ENCODE results near the gene ZIC5.

The ZIC5 gene

DNA sequence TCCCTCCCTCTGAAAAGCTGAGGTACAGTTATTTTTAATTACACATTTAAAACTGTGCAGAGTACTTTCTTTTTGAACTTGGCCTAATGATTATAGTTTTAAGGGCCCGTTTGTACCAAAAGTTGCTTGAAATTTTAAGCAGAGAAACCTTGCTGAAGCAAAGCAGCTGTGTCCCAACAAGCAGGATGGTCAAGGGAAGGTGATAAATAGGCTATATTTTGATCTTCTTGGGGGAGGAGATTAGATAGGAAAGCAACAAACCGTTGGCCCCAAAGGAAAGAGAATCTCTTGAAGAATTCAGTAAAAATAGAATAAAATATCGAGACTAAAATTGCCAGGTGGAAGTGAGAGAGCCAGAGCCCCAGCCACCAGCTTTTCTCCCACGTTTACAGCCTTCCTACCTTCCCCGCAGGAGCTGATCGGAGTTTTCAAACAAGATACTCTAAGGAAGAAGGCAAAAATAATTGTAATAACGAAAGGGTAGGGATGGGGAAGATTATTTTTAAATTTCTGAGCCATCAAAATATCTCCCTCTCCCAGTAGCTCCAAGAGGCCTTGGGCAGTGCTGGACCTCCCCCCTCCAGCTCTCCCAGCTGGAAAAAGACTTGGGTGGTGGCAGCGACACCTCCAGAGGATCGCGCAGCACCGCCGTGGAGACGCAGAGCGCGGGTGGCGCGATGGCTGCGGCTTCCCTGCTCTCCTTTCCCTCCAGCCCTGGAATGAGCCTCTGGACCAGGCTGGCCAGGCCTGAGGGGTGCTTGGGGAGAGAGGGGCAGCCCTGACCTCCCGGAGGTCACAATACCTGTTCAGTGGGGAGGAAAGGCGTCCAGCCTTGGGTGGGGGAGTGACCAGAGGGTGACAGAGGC, 15.8 kb upstream of the ZIC5 start:
- no peak for DNase-seq

DNA sequence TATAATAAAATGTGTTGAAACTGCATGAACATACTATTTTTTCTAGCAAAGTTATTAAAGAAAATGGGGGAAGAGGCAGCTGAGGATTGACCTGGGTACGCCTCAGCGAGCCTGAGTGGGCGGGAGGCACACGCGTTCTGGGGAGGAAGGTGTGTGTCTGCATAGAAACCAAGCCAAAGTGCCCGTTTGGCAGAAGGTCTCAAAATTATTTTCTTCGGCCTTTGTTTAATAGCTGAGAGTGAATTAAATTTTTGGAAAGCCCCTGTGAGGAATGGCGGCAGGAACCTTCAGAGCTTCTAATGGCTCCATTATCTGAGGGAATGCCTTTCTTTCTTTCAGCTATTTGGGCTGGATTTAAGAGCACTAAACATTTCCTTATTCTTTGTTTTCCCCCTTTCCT, 15.2 kb upstream of the ZIC5 start:
- DNase-seq: no peak

DNA sequence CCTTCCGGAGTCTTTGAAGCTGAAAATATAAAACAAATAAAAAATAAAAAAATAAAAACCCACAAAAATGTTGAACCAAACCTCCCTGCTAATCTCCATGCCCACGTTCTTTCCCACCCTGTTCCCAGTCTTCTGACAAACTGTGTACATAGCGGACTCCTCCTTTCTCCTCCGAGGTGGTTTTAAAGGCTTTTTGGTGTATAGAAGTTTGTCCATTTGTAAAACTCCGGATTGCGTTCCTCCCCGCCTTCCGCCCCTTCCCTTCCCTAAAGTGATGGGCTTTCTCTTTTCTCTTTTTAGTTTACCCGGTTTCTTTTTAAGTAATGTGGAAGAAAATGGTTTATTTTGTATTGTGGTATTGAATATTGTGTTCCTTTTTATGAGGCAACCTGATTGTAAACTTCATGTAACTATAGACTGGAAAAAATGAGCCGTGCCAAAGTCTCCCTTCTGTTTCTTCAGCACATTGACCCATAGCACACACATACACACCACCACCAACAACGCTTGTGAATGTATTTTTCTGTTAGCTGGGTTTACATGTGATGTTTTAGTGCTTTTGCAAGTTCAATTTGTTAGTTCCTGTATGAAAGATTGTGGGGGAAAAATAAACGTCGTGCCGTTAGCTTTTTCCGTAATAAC, 14.4 kb upstream of the ZIC5 start:
- no peak for DNase-seq

DNA sequence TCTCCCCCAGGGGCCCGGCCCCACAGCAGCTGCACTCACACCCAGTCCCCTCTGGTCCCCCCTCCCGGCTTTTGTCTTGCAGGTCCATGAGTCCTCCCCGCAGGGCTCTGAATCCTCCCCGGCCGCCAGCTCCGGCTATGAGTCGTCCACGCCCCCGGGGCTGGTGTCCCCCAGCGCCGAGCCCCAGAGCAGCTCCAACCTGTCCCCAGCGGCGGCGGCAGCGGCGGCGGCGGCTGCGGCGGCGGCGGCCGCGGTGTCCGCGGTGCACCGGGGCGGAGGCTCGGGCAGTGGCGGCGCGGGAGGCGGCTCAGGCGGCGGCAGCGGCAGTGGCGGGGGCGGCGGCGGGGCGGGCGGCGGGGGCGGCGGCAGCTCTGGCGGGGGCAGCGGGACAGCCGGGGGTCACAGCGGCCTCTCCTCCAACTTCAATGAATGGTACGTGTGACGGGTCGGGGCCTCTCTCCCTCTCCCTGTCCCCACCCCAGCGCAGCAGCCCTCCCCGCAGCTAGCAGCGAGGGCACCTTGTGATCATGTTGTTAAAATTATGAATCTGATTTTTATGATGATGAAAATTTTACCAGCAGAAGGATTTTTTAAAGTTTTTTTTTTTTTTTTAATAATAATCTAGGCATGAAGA, 13.8 kb upstream of the ZIC5 start:
- DNase-seq: no peak

DNA sequence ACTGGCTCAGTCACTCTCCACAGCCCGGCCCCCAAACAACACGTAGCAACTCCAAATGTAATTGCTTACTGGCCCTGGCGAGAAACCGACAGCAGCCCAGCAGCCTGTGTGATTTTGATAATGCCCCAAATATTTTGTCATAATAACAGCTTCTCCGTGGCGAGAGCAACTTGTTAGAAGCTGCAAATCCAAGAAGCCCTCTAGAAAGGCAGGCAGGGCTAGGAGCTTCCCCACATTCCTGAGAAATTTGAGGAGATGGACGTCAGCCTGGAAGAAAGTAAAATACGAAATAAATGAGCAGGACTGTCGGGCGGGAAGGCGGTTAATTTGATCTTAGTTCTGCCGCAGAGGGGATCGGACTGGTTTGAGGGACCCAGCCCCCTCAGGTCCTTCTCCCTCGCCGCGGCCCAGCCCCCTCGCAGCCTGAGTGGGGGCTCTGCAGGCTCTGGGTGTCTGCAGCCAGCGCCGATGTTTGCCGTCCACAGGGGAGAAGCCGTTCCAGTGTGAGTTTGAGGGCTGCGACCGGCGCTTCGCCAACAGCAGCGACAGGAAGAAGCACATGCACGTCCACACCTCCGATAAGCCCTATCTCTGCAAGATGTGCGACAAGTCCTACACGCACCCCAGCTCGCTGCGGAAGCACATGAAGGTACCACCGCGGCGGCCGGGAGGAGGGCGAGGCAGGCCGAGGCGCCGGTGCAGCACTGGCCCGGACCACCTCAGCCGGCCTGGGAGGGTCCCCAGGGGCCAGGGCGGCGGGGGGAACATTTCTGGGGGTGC, 13.1 kb upstream of the ZIC5 start:
- DNase-seq: no peak

DNA sequence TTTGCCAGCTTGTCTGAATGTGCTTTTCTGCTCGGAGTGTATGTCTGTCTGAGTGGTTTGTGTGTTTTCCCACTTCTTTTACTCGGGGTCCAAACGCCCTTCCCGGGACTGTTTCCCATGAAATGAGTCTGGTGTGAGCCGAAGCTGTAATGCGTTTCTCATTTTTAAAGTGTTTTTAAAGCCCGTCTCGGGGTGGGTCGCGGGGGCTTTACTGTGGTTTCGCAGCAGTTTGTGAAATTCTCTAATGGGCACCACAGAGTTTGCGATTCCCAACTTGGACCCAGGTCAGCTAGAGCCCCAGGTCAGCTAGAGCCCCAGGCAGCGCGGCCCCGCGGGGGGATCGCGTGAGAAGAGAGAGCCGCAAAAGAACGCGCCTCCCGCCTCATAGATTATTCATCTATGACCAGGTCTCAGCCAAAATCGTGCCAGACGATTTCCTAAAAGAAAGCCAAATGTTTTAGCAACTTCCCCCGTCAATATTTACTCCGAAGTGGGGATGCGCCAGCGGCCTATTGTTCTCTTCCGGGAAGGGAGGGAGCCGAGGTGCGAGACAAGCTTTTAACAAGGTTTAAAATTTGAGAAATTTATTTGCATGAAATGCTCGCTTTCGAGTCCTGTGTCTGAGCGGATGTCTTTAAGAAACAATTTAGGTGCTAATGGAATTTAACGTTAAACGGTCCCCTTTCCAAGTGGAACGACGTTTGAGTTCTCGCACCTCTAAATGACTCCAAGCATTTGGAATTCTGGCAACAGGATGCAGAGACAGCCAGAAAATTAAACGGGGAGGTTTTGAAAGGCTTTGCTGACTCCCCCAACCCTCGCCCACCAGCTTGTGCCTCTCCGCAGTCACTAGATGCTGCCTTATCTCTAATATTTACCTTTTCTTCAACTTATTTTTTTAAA, 12.2 kb upstream of the ZIC5 start:
- no peak for DNase-seq

DNA sequence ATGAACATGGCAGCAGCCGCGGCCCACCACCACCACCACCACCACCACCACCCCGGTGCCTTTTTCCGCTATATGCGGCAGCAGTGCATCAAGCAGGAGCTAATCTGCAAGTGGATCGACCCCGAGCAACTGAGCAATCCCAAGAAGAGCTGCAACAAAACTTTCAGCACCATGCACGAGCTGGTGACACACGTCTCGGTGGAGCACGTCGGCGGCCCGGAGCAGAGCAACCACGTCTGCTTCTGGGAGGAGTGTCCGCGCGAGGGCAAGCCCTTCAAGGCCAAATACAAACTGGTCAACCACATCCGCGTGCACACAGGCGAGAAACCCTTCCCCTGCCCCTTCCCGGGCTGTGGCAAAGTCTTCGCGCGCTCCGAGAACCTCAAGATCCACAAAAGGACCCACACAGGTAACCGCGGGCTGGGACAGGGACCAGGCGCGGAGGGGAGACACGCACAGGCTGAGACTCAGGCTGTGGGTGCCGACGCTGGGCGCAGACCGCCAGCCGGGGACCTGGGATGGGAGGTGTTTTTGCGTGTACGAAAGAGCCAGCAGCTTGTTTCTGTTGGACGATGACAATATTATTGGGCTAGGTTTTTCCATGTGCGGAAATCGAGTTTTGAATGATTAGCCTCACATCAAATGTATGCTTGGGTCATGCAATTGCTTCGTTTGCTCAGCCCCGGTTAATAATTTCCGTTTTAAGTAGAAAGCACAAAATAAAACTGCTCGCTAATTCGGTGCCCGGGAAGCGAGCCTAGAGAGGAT, 11.3 kb upstream of the ZIC5 start:
- DNase-seq: no peak

DNA sequence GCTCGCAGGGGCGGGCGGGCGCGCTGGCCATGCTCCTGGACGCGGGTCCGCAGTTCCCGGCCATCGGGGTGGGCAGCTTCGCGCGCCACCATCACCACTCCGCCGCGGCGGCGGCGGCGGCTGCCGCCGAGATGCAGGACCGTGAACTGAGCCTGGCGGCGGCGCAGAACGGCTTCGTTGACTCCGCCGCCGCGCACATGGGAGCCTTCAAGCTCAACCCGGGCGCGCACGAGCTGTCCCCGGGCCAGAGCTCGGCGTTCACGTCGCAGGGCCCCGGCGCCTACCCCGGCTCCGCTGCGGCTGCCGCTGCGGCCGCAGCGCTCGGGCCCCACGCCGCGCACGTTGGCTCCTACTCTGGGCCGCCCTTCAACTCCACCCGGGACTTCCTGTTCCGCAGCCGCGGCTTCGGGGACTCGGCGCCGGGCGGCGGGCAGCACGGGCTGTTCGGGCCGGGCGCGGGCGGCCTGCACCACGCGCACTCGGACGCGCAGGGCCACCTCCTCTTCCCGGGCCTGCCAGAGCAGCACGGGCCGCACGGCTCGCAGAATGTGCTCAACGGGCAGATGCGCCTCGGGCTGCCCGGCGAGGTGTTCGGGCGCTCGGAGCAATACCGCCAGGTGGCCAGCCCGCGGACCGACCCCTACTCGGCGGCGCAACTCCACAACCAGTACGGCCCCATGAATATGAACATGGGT, 10.6 kb upstream of the ZIC5 start:
- DNase-seq: no peak

DNA sequence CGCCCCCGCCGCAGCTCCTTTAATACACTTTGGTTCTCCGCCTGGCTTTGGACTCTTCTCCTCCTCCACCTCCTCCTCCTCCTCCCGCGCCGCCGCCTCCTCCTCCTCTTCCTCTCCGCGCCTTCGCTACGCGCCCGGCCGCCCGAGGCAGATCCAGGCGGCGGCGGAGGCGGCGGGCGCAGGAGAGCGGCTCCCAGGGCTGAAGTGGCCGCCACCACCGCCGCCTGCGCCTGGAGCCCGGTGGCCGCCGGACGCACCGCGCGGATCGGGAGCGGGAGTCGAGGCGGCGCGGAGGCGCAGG, 10.1 kb upstream of the ZIC5 start, which contains the start of gene ZIC2:
Gene ZIC2, plus strand, starts transcription at position 50 of the 301 bp plus-strand sequence. CDS start 281 bp downstream, outside the sequence.
- no peak for DNase-seq

DNA sequence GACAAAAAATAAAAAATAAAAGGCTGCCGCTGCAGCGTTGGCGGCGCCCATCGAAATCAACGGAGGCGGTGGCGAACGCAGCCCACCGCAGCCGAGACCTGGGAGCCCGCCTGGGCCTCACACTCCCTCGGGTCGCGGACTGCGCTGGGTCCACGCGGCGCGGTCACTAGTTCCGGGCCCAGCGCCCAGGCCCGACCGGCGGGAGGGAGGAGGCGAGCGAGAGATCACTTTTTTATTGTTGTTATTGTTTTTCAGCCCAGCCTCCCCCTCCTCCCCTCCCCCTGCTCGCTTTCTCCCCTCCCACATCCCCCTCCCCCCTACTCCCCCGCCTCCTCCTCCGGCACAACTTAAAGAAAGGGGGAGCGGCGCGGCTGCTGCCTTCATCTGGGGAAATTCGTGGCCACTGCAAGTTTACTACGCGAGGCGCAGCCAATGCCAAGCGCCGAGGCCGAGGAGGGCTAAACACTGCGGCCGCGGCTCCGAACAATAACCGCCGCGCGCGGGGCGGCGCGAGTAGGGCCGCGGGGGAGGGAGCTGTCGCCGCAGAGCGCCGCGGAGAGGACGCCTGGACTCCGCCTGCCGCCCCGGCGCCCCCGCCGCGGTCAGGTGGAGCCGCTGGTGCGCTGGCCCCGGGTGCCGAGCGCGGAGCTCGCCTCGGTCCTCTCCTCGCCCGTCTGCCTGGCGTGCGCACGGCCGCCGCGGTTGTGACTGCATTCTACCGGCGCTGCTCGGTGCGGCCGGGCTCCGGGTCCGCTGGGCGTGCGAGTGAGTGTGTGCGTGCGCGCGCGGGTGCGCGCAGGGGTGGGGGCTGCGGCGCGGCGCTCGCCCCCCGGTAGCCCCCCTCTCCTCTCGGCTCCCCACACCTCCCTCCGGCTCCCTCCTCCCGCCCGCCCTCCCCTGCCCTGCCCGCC, 9.5 kb upstream of the ZIC5 start:
- DNase-seq: no peak

DNA sequence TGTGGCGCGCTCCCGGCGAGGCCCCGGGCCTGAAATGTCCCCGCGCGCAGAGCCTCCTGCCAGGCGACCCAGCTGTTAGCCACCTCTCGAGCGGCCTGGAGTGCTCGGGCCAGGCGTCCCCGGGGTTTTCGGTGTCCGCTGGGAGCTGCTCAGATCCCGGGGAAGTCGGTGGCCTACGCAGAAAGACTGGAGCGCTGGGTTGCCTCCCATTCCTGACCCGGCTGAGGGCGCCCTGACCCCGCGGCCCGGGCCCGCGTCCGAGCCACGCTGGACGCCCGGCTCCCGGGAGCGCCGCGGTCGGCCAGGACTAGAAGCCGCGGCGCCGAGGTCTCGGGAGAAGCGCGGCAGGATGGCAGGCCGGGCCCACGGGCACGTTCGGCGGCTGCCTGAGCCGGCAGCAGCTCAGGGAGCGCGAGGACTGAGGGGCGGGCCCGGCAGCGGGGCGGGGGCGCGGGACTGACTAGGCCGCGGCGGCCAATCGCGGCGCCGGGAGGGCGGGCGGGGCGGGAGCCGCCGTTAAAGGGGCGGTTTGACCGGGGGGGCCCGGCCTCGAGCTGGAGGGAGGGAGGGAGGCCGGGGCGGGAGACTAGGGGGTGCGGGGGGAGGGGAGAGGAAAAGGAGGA, 8.7 kb upstream of the ZIC5 start:
- DNase-seq: no peak

DNA sequence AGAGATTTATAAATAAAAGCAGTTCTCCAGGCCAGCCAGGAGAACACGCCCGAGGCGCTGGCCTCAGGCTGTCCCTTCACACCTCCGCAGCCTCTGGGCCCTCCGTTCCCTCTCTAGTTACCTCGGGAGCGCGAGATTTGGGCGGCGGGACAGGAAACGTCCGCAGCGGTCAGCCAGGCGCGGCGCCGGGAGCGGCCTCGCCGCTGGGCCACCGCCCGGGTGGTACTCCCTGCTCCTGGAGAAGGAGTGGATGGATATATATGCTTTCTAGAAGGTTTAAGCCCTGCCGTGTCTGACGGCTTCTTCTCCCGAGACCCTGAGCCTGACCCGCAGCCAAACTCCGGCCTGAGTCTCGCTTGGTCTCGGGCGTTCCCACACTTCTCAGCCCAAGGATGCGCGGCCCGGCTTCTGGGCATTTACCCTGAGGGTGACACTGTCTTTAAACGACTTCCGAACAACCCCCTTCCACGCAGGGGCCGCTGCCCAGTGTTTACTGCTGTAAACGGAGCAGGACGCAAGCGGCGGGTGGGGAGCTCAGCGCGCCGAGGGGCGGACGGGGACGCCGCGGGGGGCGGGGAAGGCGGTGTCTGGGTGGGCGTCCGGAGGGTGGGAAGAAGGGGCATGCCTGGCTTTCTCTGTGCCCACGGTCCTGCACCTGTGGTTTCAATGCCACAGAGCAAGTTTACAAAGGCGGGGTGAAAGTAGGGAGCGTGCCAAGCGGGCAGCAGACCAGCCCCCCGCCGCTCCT, 8.1 kb upstream of the ZIC5 start:
- no peak for DNase-seq

DNA sequence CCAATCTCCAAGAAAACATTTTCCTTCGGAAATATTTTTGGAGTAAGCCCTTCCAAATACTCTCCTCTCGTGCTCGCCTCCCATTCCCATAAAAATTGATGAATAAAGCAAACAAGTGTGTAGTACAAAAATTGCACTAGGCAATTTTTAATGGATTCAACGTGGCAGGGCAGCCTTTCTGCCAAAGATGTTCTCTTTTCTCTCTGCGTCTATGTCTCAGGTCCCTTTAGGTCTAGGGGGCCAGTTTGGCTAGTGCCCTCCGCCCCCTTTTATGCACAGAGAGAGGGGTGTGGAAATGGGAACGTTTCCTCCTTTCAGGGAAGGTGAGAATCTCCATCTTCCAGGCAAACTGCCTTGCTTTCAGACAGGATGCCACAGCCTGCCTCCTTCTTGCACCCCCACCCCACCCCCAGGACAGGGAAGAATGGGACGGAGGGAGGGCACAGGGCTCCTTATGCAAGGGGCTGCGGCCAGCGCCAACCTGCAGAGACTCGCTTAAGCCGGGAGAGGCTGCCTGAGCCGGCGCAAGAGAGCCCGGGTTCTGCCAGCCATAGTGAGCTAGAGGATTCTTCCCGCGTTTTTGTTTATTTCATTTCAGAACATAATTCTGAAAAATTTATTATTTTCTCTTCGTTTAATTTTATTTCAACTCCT, 7.4 kb upstream of the ZIC5 start:
- no peak for DNase-seq

DNA sequence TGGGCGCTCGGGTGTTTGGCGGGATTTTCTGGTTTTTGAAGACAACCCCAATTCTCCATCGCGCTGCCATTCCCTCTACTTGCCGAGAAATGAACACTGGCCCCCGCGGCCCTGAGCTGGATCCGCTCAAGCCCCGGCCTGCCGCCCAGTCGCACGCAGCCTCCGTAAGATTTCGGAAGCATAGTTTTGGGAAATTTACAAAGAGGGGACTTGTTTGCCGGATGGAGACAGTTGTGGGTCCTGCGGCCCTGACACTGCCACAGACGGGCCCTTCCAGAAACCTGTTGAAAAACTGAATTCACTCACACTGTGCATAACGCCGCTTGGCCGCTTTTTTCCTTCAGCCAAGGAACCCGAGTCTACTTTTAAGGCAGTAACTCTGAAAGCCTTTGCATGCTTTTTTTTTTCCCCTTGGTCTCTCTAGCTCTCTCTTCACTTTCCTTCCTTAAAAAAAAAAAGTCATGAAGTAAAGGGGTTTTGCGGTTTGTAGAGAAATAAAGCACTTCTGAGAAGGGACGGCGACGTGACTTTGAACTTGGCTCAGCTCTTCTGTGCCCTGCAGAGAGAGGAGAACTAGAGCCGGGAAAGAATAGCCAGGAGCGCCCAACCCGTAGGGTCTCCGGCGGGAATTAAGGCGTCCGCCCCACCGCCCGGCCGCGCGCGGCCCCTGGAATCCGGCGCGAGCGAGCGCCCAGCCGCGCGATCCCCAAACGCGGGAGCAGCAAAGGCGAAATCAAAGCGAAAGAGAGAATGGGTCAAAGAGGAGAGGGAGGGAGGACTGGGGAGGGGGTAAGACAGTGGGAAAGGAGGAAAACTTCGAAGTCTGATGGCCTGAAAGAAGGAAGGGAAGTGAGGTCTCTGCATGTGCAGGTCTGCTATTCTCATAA, 6.6 kb upstream of the ZIC5 start:
- DNase-seq: no peak

DNA sequence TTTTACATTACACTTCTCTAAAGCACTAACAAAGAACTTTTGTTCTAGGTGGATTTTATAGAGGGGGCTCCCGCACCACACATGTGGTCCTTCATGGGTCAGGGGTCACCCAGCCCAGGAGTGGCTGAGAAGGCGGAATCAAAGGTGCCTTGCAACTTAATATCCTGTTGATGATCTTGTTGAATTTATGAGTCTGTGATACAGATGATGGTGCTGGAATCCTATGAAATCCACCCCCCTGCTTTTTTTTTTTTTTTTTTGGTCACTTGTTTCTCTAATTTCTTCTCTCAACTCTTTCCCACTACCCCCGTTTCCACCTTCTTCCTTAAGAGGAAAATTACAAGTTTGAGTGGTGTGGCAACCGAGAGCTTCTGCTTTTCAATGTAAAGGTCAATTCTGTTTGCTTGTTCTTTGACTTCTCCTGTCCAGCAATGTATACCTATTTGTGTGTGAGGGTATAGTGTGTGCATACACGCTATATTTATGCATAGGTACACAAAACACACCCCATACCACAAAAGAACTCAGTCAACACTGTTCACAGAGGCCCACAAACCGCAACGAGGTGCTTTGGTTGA, 5.9 kb upstream of the ZIC5 start:
- no peak for DNase-seq

DNA sequence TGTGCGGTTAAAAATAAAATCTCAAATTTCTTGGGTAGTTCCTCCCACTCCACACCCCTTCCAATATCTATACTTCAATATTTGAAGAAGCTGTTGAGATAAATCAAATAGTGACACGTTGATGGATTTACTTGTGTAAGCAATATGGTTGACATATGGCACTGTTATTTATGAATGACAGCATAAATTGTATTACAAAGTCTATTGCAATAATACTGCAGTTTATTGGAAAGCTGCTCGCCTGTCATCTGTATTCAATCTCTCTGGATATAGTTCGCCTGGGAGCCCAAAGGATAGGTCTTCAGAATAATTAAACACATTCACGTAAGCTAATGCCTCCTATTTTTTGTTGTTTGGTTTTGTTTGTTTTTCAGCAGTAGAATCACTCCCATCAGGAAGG, 5.0 kb upstream of the ZIC5 start:
- DNase-seq: no peak

DNA sequence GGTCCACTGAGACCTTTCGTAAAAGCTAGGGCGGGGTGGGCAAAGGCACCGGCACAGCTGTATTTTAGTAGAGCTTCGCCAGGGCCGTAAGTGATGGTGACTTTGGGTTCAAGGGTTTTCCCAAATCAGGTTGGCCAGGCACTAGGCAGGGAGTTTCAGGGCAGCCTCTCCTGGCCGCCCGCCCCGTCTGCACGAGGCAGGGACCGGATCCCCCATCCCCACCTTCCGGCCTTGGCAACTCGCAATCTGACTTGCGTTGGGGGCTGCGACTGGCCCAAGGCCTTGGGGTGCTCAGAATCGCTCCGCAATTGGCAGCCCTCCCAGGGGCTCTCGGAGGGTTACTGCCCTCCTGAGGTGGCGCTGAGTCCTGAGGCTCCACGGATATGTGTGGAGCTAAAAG, 4.1 kb upstream of the ZIC5 start:
- DNase-seq: no peak
